Activated CD4-positive, alpha-beta T cell treated with anti-CD3 and anti-CD28 coated beads for 36 hours (primary cell): ENCODE results near the gene THSD4. TPM values are rescaled to one million over a fixed set of nuclear protein-coding genes. Genes with fewer than 3 reads are reported as not detected.

Source experiments
- ATAC-seq: fragments of 200-7000 bp; cut with Tn5 transposase; one replicate; pipeline ENCODE4 v1.10.0; 2021; ENCODE audit warnings: mild to moderate bottlenecking, moderate library complexity
- CTCF ChIA-PET: fragments of 350-600 bp; sonication (Branson Sonifier 250); formaldehyde crosslinking; loops from one replicate; lab custom pipeline; 2021; ENCODE audit warnings: antibody characterized with exemption; lab: Charles Lee
- POLR2A ChIA-PET: fragments of 350-600 bp; sonication (Branson Sonifier 250); formaldehyde crosslinking; loops from one replicate; lab custom pipeline; 2021; ENCODE audit warnings: antibody characterized with exemption, inconsistent platforms; lab: Charles Lee
- DNase-seq: peaks from one replicate; pipeline ENCODE4 v3.0.0-alpha.2; 2020
- H3K27ac Mint-ChIP-seq: one replicate; pipeline ENCODE4 v1.8.0; 2021; ENCODE audit warnings: mixed read lengths
- H3K27me3 Mint-ChIP-seq: one replicate; pipeline ENCODE4 v1.8.0; 2021; ENCODE audit warnings: mixed read lengths
- H3K36me3 Mint-ChIP-seq: one replicate; pipeline ENCODE4 v1.8.0; 2021; ENCODE audit warnings: low read depth, mixed read lengths
- H3K4me1 Mint-ChIP-seq: one replicate; pipeline ENCODE4 v1.8.0; 2021; ENCODE audit warnings: mixed read lengths
- H3K4me3 Mint-ChIP-seq: one replicate; pipeline ENCODE4 v1.8.0; 2021; ENCODE audit warnings: mild to moderate bottlenecking, moderate library complexity, mixed read lengths
- H3K9me3 Mint-ChIP-seq: one replicate; pipeline ENCODE4 v1.8.0; 2021; ENCODE audit warnings: low read depth, mixed read lengths
- intact Hi-C, 2 experiments: fragments of 100-400 bp; cut with DNase I in 1 of 2; cut with micrococcal nuclease in 1 of 2; formaldehyde crosslinking; loops; one replicate each; pipeline versions ENCODE4 v1.14.2 to v1.15.1; 2022 to 2024; cut with DNase I, micrococcal nuclease
- total RNA-seq, 2 experiments: library from RNA; stranded (reverse); gene quantifications; one replicate each; pipeline ENCODE4 v1.2.3, GENCODE V29; 2021

Gene THSD4
- total RNA-seq, 2 experiments from 2014 or later = not detected

- Mint-ChIP-seq H3K27ac (no peak overlapping the region), H3K36me3 (peaks cover 2% of the 10 kb centered on the region), H3K4me1 (no peaks in the 10 kb centered on the region), H3K9me3 (peaks cover 15% of the 10 kb centered on the region), H3K27me3 (peaks cover 13% of the 10 kb centered on the region), H3K4me3 (no peak overlapping the region)
- CTCF ChIA-PET = no interaction called here
- POLR2A ChIA-PET = no interaction called here
- intact Hi-C loops = no loop called here
- DNase-seq (no peak), ATAC-seq (no peak)
Measured at GRCh38 chr15:71761649-71762048, 646.4 kb downstream of the THSD4 start.

GRCh38 chr15:71768184-71768583, 652.9 kb downstream of the THSD4 start:
- intact Hi-C loops = no loop called here
- ATAC-seq (no peak), DNase-seq (no peak)
- Mint-ChIP-seq H3K4me3 (no peak overlapping the region), H3K4me1 (no peaks in the 10 kb centered on the region), H3K27ac (no peak overlapping the region), H3K27me3 (peaks cover 3% of the 10 kb centered on the region), H3K9me3 (no peaks in the 10 kb centered on the region), H3K36me3 (no peaks in the 10 kb centered on the region)
- ChIA-PET CTCF (no interaction called here), POLR2A (no interaction called here)

GRCh38 chr15:71773206-71773859, 658.1 kb downstream of the THSD4 start:
- intact Hi-C loops = no loop called here
- no peak for DNase-seq
- POLR2A ChIA-PET = interaction anchor here (0.6 kb wide), 1 partner anchor 9 kb away, joined by 4 read pairs; no protein-coding TSS in a partner anchor
- Mint-ChIP-seq H3K4me3 (no peak overlapping the region), H3K27ac (no peak overlapping the region), H3K27me3 (no peaks in the 10 kb centered on the region), H3K9me3 (no peaks in the 10 kb centered on the region), H3K4me1 (no peaks in the 10 kb centered on the region), H3K36me3 (no peaks in the 10 kb centered on the region)
- CTCF ChIA-PET = interaction anchor here (0.7 to 2.2 kb wide), 6 partner anchors 10 to 341 kb away, joined by 3 to 9 read pairs (median 5); no protein-coding TSS in a partner anchor
- no peak for ATAC-seq

GRCh38 chr15:71775856-71776255, 660.6 kb downstream of the THSD4 start:
- Mint-ChIP-seq H3K4me1 (peaks cover 6% of the 10 kb centered on the region), H3K27ac (no peak overlapping the region), H3K4me3 (no peak overlapping the region), H3K9me3 (no peaks in the 10 kb centered on the region), H3K27me3 (no peaks in the 10 kb centered on the region), H3K36me3 (no peaks in the 10 kb centered on the region)
- POLR2A ChIA-PET = no interaction called here
- intact Hi-C loops = no loop called here
- CTCF ChIA-PET = no interaction called here
- ATAC-seq (no peak), DNase-seq (no peak)

- Mint-ChIP-seq H3K9me3 (no peaks in the 10 kb centered on the region), H3K36me3 (no peaks in the 10 kb centered on the region), H3K27me3 (peaks cover 2% of the 10 kb centered on the region), H3K4me3 (no peak overlapping the region), H3K27ac (no peak overlapping the region), H3K4me1 (peaks cover 10% of the 10 kb centered on the region)
- no peak for ATAC-seq
- POLR2A ChIA-PET = no interaction called here
- CTCF ChIA-PET = no interaction called here
- intact Hi-C loops = no loop called here
- no peak for DNase-seq
Measured at GRCh38 chr15:71776304-71776703, 661.0 kb downstream of the THSD4 start.

GRCh38 chr15:71777216-71777943, 662.1 kb downstream of the THSD4 start:
- peaks cover 2% of the 10 kb centered on the region for H3K27me3 Mint-ChIP-seq
- CTCF ChIA-PET = interaction anchor here (0.8 to 1.8 kb wide), 2 partner anchors 15 to 379 kb away, joined by 3 to 4 read pairs; no protein-coding TSS in a partner anchor
- no peak for ATAC-seq
- no peaks in the 10 kb centered on the region for H3K36me3 Mint-ChIP-seq
- DNase-seq = no peak
- no peaks in the 10 kb centered on the region for H3K9me3 Mint-ChIP-seq
- H3K4me3 Mint-ChIP-seq = no peak overlapping the region
- peaks cover 12% of the 10 kb centered on the region for H3K4me1 Mint-ChIP-seq
- intact Hi-C loops = no loop called here
- no peak overlapping the region for H3K27ac Mint-ChIP-seq
- POLR2A ChIA-PET = no interaction called here

GRCh38 chr15:71779073-71779797, 664.0 kb downstream of the THSD4 start:
- ChIA-PET POLR2A (no interaction called here), CTCF (interaction anchor here (0.7 to 2.0 kb wide), 6 partner anchors 13 to 1741 kb away, joined by 3 to 5 read pairs (median 4); no protein-coding TSS in a partner anchor)
- Mint-ChIP-seq H3K4me1 (peaks cover 12% of the 10 kb centered on the region), H3K9me3 (no peaks in the 10 kb centered on the region), H3K27me3 (peaks cover 6% of the 10 kb centered on the region), H3K27ac (no peak overlapping the region), H3K4me3 (no peak overlapping the region), H3K36me3 (no peaks in the 10 kb centered on the region)
- no peak for ATAC-seq
- intact Hi-C loops = no loop called here
- no peak for DNase-seq

GRCh38 chr15:71780115-71780976, 665.1 kb downstream of the THSD4 start:
- Mint-ChIP-seq H3K27ac (peak overlapping the region; percentile 7), H3K4me1 (peaks cover 12% of the 10 kb centered on the region), H3K4me3 (no peak overlapping the region), H3K9me3 (no peaks in the 10 kb centered on the region), H3K27me3 (peaks cover 13% of the 10 kb centered on the region), H3K36me3 (no peaks in the 10 kb centered on the region)
- intact Hi-C loops = loop anchor here (1.0 to 2.0 kb wide), 2 partner anchors 20 to 376 kb away; no protein-coding TSS in a partner anchor
- POLR2A ChIA-PET = no interaction called here
- CTCF ChIA-PET = interaction anchor here (0.5 to 2.4 kb wide), 14 partner anchors 9 to 1294 kb away, joined by 3 to 12 read pairs (median 4); no protein-coding TSS in a partner anchor
- DNase-seq (peak; percentile 59), ATAC-seq (peak; percentile 74)

- Mint-ChIP-seq H3K27me3 (peaks cover 16% of the 10 kb centered on the region), H3K4me3 (peak overlapping the region; percentile 26)
Measured at GRCh38 chr15:71781179-71781964, 666.1 kb downstream of the THSD4 start.

GRCh38 chr15:71781965-71782265, 666.6 kb downstream of the THSD4 start:
- H3K36me3 Mint-ChIP-seq = no peaks in the 10 kb centered on the region
- H3K4me1 Mint-ChIP-seq = peaks cover 12% of the 10 kb centered on the region
- DNase-seq = no peak
- no peak overlapping the region for H3K27ac Mint-ChIP-seq
- H3K4me3 Mint-ChIP-seq = peak overlapping the region; percentile 26
- POLR2A ChIA-PET = no interaction called here
- CTCF ChIA-PET = interaction anchor here (0.6 to 2.4 kb wide), 8 partner anchors 10 to 1004 kb away, joined by 3 to 12 read pairs (median 3); no protein-coding TSS in a partner anchor
- peaks cover 16% of the 10 kb centered on the region for H3K27me3 Mint-ChIP-seq
- intact Hi-C loops = loop anchor here in 1 of 2 experiments (2.0 kb wide), 1 partner anchor 19 kb away; no protein-coding TSS in a partner anchor
- ATAC-seq = no peak
- no peaks in the 10 kb centered on the region for H3K9me3 Mint-ChIP-seq

More at GRCh38 chr15:71781179-71781964, 666.1 kb downstream of the THSD4 start:
- intact Hi-C loops = loop anchor here in 1 of 2 experiments (2.0 kb wide), 1 partner anchor 19 kb away; no protein-coding TSS in a partner anchor
- Mint-ChIP-seq H3K4me1 (peaks cover 12% of the 10 kb centered on the region), H3K9me3 (no peaks in the 10 kb centered on the region), H3K36me3 (no peaks in the 10 kb centered on the region), H3K27ac (peak overlapping the region; percentile 44)
- DNase-seq (peak; percentile 36), ATAC-seq (peak; percentile 85)
- ChIA-PET POLR2A (no interaction called here), CTCF (interaction anchor here (0.6 to 2.4 kb wide), 13 partner anchors 9 to 1004 kb away, joined by 3 to 12 read pairs (median 3); no protein-coding TSS in a partner anchor)
